Keratinocyte (primary cell): ENCODE measurements around the gene HOXB2. TPM values are rescaled to one million over a fixed set of nuclear protein-coding genes. Genes with fewer than 3 reads are reported as not detected.

Experiments used
- DNase-seq: peaks from one replicate; pipeline ENCODE4 v3.0.0-alpha.2; 2011; ENCODE audit warnings: low read depth, missing footprints, low spot score
- FAIRE-seq: peaks from 2 replicates; lab custom pipeline; 2011; peaks lifted over from hg19 to GRCh38; lab: Jason Lieb, UNC
- H2AFZ ChIP-seq: 2 replicates; pipeline ENCODE4 v1.6.0; 2012; ENCODE audit warnings: low read length, control low read depth, inconsistent platforms; ENCODE audit not compliant: control insufficient read depth
- H3K27ac ChIP-seq: 2 replicates; pipeline ENCODE4 v1.5.1; 2011; ENCODE audit warnings: low read length; ENCODE audit not compliant: control insufficient read depth, insufficient read depth
- H3K27me3 ChIP-seq: 3 replicates; pipeline ENCODE4 v1.6.0; 2011; ENCODE audit warnings: low read length; ENCODE audit not compliant: control insufficient read depth, insufficient read depth; ENCODE audit errors: extremely low read depth
- H3K36me3 ChIP-seq, 2 experiments: 2 replicates in 1 of 2; 3 replicates in 1 of 2; pipeline ENCODE4 v1.5.1; 2011; ENCODE audit warnings: low read length in 2 of 2, mild to moderate bottlenecking in 1 of 2; ENCODE audit not compliant: control insufficient read depth in 2 of 2, insufficient read depth in 2 of 2; ENCODE audit errors: extremely low read depth in 1 of 2
- H3K4me1 ChIP-seq: 3 replicates; pipeline ENCODE4 v1.5.1; 2011; ENCODE audit warnings: low read length; ENCODE audit not compliant: control insufficient read depth, insufficient read depth; ENCODE audit errors: extremely low read depth
- H3K4me2 ChIP-seq: 3 replicates; pipeline ENCODE4 v1.6.0; 2011; ENCODE audit warnings: low read depth, low read length; ENCODE audit not compliant: control insufficient read depth, insufficient read depth; ENCODE audit errors: extremely low read depth
- H3K4me3 ChIP-seq, 3 experiments: fragments of 200-600 bp in 1 of 3; sonication (generic) in 1 of 3; 2 replicates in 2 of 3; 3 replicates in 1 of 3; pipeline ENCODE4 v1.5.1; 2011 to 2016; ENCODE audit warnings: low read length in 3 of 3, mild to moderate bottlenecking in 3 of 3, control low read depth in 2 of 3, inconsistent platforms in 1 of 3, low read depth in 1 of 3, mixed read lengths in 1 of 3, mixed run types in 1 of 3, moderate library complexity in 1 of 3; ENCODE audit not compliant: control insufficient read depth in 2 of 3, insufficient read depth in 2 of 3; ENCODE audit errors: extremely low read depth in 1 of 3
- H3K79me2 ChIP-seq: 2 replicates; pipeline ENCODE4 v1.6.0; 2012; ENCODE audit warnings: low read length; ENCODE audit not compliant: control insufficient read depth, insufficient read depth
- H3K9ac ChIP-seq: 3 replicates; pipeline ENCODE4 v1.6.0; 2011; ENCODE audit warnings: low read length; ENCODE audit not compliant: control insufficient read depth, insufficient read depth; ENCODE audit errors: extremely low read depth
- H3K9me1 ChIP-seq: 3 replicates; pipeline ENCODE4 v1.6.0; 2011; ENCODE audit warnings: low read length; ENCODE audit not compliant: control insufficient read depth, insufficient read depth; ENCODE audit errors: extremely low read depth
- H3K9me3 ChIP-seq: 2 replicates; pipeline ENCODE4 v1.5.1; 2012; ENCODE audit warnings: low read depth, low read length; ENCODE audit not compliant: control insufficient read depth
- H4K20me1 ChIP-seq: 3 replicates; pipeline ENCODE4 v1.6.0; 2011; ENCODE audit warnings: low read length; ENCODE audit not compliant: control insufficient read depth, insufficient read depth; ENCODE audit errors: extremely low read depth
- EZH2 ChIP-seq: IDR thresholded peaks from one replicate; pipeline ENCODE4 v1.6.1; 2012; ENCODE audit warnings: inconsistent platforms, mild to moderate bottlenecking, low read length, moderate library complexity
- dilution Hi-C: fragments of 300-500 bp; cut with MboI; formaldehyde crosslinking; loops from one replicate; pipeline ENCODE4 v1.7.0; 2020; ENCODE audit warnings: low sequenced_read_pairs; ENCODE audit not compliant: extremely low pct_ligation_motif_present
- polyA plus RNA-seq, 5 experiments: library from polyadenylated mRNA; depleted of rRNA in 3 of 5; stranded (reverse) in 3 of 5; stranded (forward) in 1 of 5; unstranded in 1 of 5; fragments of >200 nt; gene quantifications; 1 replicate in 1 of 5; 2 replicates in 3 of 5; 3 replicates in 1 of 5; pipeline versions ENCODE4 v1.2.1 to v1.2.3, GENCODE V29; 2011 to 2012; ENCODE audit warnings: missing spikeins in 2 of 5, low read depth in 1 of 5, low replicate concordance in 1 of 5
- TF ChIP-seq, protein P1 (sequence below), 3 experiments: IDR thresholded peaks in 1 of 3; conservative IDR thresholded peaks in 1 of 3; optimal IDR thresholded peaks in 1 of 3; 2 replicates in 2 of 3; 3 replicates in 1 of 3; pipeline versions ENCODE3 to v1.5.1; 2011; ENCODE audit warnings: low read length in 3 of 3, mild to moderate bottlenecking in 3 of 3, moderate library complexity in 2 of 3, control low read depth in 1 of 3, inconsistent platforms in 1 of 3; ENCODE audit not compliant: insufficient read depth in 2 of 3; ENCODE audit errors: extremely low read depth in 1 of 3

HOXB2 gene
- polyA plus RNA-seq, 1 donor (not counting 4 experiments of a cell fraction or from before 2014, with no cell fraction given) = 3.8 TPM

GRCh38 chr17:48590607-48591161 lies 45.8 kb upstream of the HOXB2 start:
- dilution Hi-C loops = no loop called here
- H3K4me2 ChIP-seq = no peak overlapping the region
- peaks cover 0 to 2% of the 10 kb centered on the region in 2 experiments for H3K36me3 ChIP-seq
- H3K4me3 ChIP-seq = no peak overlapping the region
- H3K27me3 ChIP-seq = peaks cover 76% of the 10 kb centered on the region
- H3K79me2 ChIP-seq = no peaks in the 10 kb centered on the region
- H3K9me1 ChIP-seq = no peaks in the 10 kb centered on the region
- no peak overlapping the region for H2AFZ ChIP-seq
- no peak overlapping the region for H3K9ac ChIP-seq
- H3K27ac ChIP-seq = no peak overlapping the region
- TF ChIP-seq, protein P1, sequence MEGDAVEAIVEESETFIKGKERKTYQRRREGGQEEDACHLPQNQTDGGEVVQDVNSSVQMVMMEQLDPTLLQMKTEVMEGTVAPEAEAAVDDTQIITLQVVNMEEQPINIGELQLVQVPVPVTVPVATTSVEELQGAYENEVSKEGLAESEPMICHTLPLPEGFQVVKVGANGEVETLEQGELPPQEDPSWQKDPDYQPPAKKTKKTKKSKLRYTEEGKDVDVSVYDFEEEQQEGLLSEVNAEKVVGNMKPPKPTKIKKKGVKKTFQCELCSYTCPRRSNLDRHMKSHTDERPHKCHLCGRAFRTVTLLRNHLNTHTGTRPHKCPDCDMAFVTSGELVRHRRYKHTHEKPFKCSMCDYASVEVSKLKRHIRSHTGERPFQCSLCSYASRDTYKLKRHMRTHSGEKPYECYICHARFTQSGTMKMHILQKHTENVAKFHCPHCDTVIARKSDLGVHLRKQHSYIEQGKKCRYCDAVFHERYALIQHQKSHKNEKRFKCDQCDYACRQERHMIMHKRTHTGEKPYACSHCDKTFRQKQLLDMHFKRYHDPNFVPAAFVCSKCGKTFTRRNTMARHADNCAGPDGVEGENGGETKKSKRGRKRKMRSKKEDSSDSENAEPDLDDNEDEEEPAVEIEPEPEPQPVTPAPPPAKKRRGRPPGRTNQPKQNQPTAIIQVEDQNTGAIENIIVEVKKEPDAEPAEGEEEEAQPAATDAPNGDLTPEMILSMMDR (optimal IDR thresholded peaks at IDR 0.05 in 1 of 3, IDR thresholded peaks at IDR 0.05 in 1 of 3, conservative IDR thresholded peaks at IDR 0.05 in 1 of 3; ENCODE audit: extremely low read depth in 1 of 3, insufficient read depth in 2 of 3, low read length in 3 of 3) = no peak
- DNase-seq = no peak
- H3K9me3 ChIP-seq = no peaks in the 10 kb centered on the region
- no peaks in the 10 kb centered on the region for H4K20me1 ChIP-seq
- H3K4me1 ChIP-seq = peaks cover 11% of the 10 kb centered on the region
- FAIRE-seq = no peak

- no peak within 1 kb of the TSS for H3K4me2 ChIP-seq
- FAIRE-seq (no peak), DNase-seq (no peak)
- H3K36me3 ChIP-seq = peaks cover 0 to 2% of the 10 kb centered on the region in 2 experiments
- peaks cover 15% of the 10 kb centered on the region for H3K4me1 ChIP-seq
- no peak within 1 kb of the TSS for H3K4me3 ChIP-seq
- no peak within 1 kb of the TSS for H2AFZ ChIP-seq
- TF ChIP-seq, protein P1 (optimal IDR thresholded peaks at IDR 0.05 in 1 of 3, IDR thresholded peaks at IDR 0.05 in 1 of 3, conservative IDR thresholded peaks at IDR 0.05 in 1 of 3; ENCODE audit: extremely low read depth in 1 of 3, insufficient read depth in 2 of 3, low read length in 3 of 3) = no peak
- TF ChIP-seq EZH2 = no peak
- H3K9me1 ChIP-seq = no peaks in the 10 kb centered on the region
- no peaks in the 10 kb centered on the region for H4K20me1 ChIP-seq
- peaks cover 71% of the 10 kb centered on the region for H3K27me3 ChIP-seq
- H3K27ac ChIP-seq = no peak within 1 kb of the TSS
- dilution Hi-C loops = no loop called here
- H3K79me2 ChIP-seq = no peaks in the 10 kb centered on the region
- no peak within 1 kb of the TSS for H3K9ac ChIP-seq
- H3K9me3 ChIP-seq = no peaks in the 10 kb centered on the region
Observed at GRCh38 chr17:48589831-48590606, 45.1 kb upstream of the HOXB2 start, which contains the start of gene HOXB3. Gene HOXB3 (minus strand): TSS chr17:48590241. CDS start chr17:48552474, 37,767 bp downstream.
